Mesenteric fat pad (tissue), 1 donor: Measurements from ENCODE around the gene EGR2. TPM values are rescaled to one million over a fixed set of nuclear protein-coding genes. Genes with fewer than 3 reads are reported as not detected.
A peak's percentile ranks its signal among the peaks of the same experiment; 100 is the strongest.

Experiments
- DNase-seq: peaks from one replicate; pipeline ENCODE4 v3.0.0-alpha.2; 2020; ENCODE audit warnings: low spot score
- long read RNA-seq: library from polyadenylated mRNA; unstranded; transcript quantifications from one replicate; pipeline ENCODE4 v2.0.0, GENCODE V29; 2020
- total RNA-seq: library from RNA; stranded (reverse); fragmentation: NEBNext Ultra II Directional; extraction: Animal tissue kit (Norgen Biotek cat#: 25700); gene quantifications from one replicate; pipeline ENCODE4 v1.2.1, GENCODE V29; 2021
- donor health status: DM: yes; HTN: yes; CAD: no.

EGR2 gene
- total RNA-seq, result 21.1 TPM
- long read RNA-seq, partial matches to known transcripts, result 0 of 30 reads
- long read RNA-seq, other reads (novel, unspliced or antisense), result 29 of 30 reads

- DNase-seq, result peak; percentile 96
Measured at GRCh38 chr10:62816331-62817120, at the start of gene EGR2. Gene EGR2, minus strand, starts transcription at chr10:62816366. Its CDS starts 337 bp downstream, at chr10:62816029.

GRCh38 chr10:62862447-62862846 is 46.3 kb upstream of the EGR2 start:
- DNase-seq, result no peak

GRCh38 chr10:62861507-62861906 is 45.3 kb upstream of the EGR2 start:
- no peak for DNase-seq

- DNase-seq, result no peak
Measured at GRCh38 chr10:62860946-62861345, 44.8 kb upstream of the EGR2 start.

GRCh38 chr10:62858364-62858763 is 42.2 kb upstream of the EGR2 start:
- no peak for DNase-seq

GRCh38 chr10:62856021-62856420 is 39.9 kb upstream of the EGR2 start:
- no peak for DNase-seq

- no peak for DNase-seq
Measured at GRCh38 chr10:62853710-62854109, 37.5 kb upstream of the EGR2 start.

GRCh38 chr10:62852961-62853702 is 37.0 kb upstream of the EGR2 start:
- no peak for DNase-seq

- no peak for DNase-seq
Measured at GRCh38 chr10:62851442-62851841, 35.3 kb upstream of the EGR2 start.

GRCh38 chr10:62850646-62851045 is 34.5 kb upstream of the EGR2 start:
- no peak for DNase-seq

- DNase-seq, result no peak
Measured at GRCh38 chr10:62847433-62847832, 31.3 kb upstream of the EGR2 start.

- DNase-seq, result no peak
Measured at GRCh38 chr10:62844280-62845011, 28.3 kb upstream of the EGR2 start.

- DNase-seq, result no peak
Measured at GRCh38 chr10:62843600-62843999, 27.4 kb upstream of the EGR2 start.

- no peak for DNase-seq
Measured at GRCh38 chr10:62842983-62843382, 26.8 kb upstream of the EGR2 start.

GRCh38 chr10:62839590-62839989 is 23.4 kb upstream of the EGR2 start:
- no peak for DNase-seq

GRCh38 chr10:62831346-62831745 is 15.2 kb upstream of the EGR2 start:
- no peak for DNase-seq

GRCh38 chr10:62830679-62831078 is 14.5 kb upstream of the EGR2 start:
- DNase-seq, result no peak

GRCh38 chr10:62829622-62830021 is 13.5 kb upstream of the EGR2 start:
- DNase-seq, result no peak

GRCh38 chr10:62826273-62826672 is 10.1 kb upstream of the EGR2 start:
- no peak for DNase-seq

- no peak for DNase-seq
Measured at GRCh38 chr10:62820586-62820985, 4.4 kb upstream of the EGR2 start.

- no peak for DNase-seq
Measured at GRCh38 chr10:62819141-62819920, 3.2 kb upstream of the EGR2 start.
